HG03571 (cell line): ENCODE measurements around the gene MBTPS2.
"Not testable (repeated sequence)": the region's sequence is repeated elsewhere in the genome, so short reads cannot be mapped to it uniquely, and the experiment has no call there.

Source experiments
- ATAC-seq: cut with Tn5 transposase; IDR thresholded peaks from one replicate; pipeline ENCODE4 v1.9.1; 2021; ENCODE audit not compliant: unreplicated experiment

The MBTPS2 gene

GRCh38 chrX:21856504-21856903 lies 17.1 kb downstream of the MBTPS2 start:
- no peak for ATAC-seq

GRCh38 chrX:21863241-21863640 lies 23.8 kb downstream of the MBTPS2 start:
- no peak for ATAC-seq

- no peak for ATAC-seq
Measured at GRCh38 chrX:21865436-21865835, 26.0 kb downstream of the MBTPS2 start.

DNA sequence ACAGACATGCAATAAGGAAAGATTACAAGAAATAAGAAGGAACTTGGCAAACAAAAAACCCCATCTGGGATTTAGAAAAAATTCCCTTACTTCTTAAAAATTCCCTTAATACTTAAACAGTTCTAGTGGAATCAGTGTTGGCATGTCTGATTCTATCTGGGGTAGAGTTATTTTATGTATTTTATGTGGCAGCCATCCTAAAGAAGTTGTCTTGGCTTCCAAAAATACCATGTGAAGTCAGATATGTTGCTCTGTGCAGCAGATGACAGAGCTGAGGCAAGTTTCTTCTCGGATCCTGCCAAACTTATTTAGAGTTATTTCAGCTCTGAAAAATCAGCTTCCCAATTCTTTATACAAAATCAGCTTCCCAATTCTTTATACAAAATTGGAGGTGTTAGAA lies 31.1 kb downstream of the MBTPS2 start:
- ATAC-seq, result no peak

GRCh38 chrX:21873063-21873775 lies 33.8 kb downstream of the MBTPS2 start:
- no peak for ATAC-seq

- ATAC-seq, result not testable (repeated sequence)
Measured at GRCh38 chrX:21874182-21874581, 34.8 kb downstream of the MBTPS2 start.

DNA sequence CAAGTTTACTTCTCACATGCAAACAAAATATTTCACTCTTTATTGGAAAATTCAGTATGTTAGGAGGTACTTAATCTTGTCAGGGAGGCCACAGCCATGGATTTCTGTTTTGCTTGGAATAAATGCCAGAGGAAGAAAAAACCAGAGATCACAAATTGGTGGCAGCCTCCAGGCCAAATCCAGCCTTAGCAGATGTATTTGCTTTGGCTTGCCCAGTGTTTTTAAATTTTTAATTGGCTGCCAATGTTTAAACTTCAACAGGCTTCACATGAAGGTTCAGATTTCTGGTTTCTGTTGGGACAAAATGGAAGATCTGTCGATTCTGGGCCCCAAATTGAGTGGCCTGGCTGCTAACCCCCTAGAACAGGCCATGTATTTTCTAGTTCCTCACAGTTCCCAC lies 35.6 kb downstream of the MBTPS2 start:
- ATAC-seq, result no peak

DNA sequence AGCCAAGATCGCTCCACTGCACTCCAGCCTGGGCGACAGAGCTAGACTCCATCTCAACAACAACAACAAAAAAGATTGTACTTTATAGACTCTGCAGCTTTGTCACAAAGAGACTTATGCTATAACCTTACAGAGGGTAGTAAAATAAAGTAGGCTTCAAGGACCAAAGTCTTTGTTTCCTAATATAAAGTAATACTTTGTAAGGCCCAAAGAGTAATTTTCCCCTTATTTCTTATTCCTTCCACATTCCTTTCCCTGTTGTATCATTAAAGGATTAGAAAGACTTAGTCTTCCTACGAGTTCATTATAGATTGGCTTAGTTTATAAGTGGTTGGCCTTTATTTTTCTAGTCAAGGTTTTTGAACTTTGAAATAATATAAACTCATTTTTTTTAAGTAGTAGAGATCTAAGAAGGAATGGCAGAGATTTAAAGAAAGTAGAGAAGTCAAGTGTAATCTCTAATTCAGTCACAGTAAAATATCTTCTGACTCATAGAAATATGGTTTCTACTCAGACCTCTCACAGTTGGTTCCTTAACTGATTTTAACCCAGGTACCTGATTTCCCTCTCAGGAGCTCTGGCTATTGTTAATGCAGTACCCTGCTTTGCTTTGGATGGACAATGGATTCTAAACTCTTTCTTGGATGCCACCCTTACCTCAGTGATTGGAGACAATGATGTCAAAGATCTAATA lies 42.6 kb downstream of the MBTPS2 start:
- ATAC-seq, result no peak

DNA sequence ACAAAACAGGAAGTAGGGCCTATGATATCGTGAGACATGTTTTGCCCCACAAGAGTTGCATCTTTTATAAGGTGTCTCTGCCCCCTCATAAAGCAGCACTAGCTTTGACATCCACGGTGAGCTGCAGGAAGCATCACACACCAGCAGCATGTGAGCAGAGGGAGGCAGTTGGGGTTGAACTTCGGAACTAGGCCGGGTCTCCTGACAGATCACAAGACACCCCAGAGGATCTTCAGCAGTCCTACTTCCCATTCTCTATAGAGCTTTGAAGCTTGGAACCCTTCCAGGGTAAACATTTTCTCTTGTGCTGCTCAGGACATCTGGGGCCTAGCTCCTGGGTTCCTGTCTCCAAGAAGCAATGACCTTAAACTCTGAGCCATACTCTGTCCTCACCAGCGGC lies 43.8 kb downstream of the MBTPS2 start:
- no peak for ATAC-seq

GRCh38 chrX:21885568-21885967 lies 46.2 kb downstream of the MBTPS2 start:
- no peak for ATAC-seq

- no peak for ATAC-seq
Measured at GRCh38 chrX:21905313-21905712, 65.9 kb downstream of the MBTPS2 start.

DNA sequence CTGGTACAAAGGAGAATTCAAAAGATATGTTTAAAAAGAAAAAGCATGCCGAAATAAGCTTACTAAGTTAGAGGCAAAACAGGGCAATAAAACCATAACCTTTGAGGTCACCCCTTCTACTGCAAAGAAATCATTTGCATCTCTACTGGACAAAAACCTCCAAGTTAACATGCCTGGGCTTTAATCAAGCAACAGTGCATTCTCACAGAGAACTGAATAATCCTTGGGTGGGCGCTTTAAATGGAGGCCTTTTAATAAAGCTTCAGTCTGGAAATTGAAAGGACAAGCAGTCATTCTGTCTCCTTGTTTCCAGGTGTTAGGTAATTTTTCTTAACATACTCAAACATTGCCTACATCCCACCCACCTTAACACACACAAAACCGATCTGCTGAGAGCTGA lies 66.5 kb downstream of the MBTPS2 start:
- no peak for ATAC-seq

DNA sequence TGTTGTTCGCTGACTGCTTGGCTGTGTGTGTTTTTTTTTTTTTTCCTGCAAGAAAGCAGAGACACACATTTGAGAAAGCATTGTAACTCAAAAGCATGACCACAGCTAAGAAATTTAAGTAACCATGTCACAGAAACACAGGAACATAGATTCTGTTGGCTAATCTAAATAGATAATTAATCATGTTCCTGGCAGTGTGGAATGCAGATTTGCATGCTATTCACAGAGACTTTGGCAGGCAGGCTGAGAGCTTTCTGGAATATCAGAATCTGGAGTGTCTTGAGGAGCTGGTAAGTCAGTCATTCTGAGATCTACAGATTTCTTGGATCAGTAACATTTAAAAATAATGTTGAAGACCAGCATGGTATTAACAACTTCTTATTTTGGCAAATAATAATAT lies 67.8 kb downstream of the MBTPS2 start:
- ATAC-seq, result no peak

DNA sequence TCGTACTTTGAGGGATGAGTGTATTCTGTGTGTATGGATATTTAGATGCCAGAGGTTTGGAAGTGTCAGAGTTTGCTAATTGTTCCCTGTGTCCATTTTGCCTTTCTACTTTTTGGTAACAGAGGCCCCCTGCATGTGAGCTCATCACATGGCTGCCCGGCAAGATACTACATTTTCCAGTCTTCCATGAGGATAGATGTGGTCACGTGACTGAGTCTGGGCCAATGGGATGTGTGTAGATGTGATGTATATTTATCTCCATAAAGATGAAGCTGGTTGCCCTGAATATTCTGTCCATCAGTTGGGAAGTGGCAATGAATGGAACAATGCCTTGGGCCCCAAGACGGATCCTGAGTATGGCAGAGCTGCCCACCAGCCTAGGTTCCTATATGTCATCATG lies 72.1 kb downstream of the MBTPS2 start:
- no peak for ATAC-seq

DNA sequence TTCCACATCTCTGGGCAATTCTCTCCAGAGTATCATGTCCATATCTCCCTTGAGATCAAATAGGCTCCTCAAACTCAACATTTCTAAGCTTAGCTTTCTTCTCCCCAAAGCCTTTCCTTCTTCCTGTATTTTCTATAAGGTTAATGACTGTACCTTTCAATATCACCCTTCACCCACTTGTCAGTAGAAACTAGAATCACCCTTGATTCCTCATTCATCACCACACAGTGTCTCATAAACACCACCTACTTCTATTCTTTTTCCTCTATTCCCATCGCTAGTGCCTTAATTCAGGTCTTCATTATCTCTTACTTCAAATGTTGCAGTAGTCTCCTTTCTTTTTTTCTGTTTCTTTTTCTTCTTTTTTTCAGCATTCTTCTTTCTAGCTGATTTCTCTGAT lies 72.8 kb downstream of the MBTPS2 start:
- no peak for ATAC-seq

- ATAC-seq, result no peak
Measured at GRCh38 chrX:21912989-21913388, 73.6 kb downstream of the MBTPS2 start.

DNA sequence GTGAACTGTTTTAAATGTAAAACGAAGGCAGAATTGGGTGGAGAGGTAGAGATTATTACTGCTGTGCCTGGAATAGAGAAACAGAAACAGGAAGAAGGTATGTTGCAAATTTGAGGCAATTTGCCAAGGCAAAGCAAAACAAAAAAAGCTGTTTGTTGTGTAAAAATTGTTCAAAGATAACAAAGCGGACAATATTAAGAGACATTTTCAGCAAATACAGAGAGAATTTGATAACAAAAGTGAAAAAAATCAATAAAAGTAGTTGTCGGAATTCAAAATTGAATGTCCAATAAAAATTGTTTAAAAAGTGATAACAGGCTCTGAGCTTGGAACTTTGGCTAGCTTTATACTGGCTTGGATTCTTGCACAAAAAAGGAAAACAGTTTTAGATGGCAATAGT lies 86.7 kb downstream of the MBTPS2 start:
- no peak for ATAC-seq

GRCh38 chrX:21926527-21927278 lies 87.3 kb downstream of the MBTPS2 start:
- ATAC-seq, result no peak

GRCh38 chrX:21929209-21929608 lies 89.8 kb downstream of the MBTPS2 start:
- ATAC-seq, result no peak

DNA sequence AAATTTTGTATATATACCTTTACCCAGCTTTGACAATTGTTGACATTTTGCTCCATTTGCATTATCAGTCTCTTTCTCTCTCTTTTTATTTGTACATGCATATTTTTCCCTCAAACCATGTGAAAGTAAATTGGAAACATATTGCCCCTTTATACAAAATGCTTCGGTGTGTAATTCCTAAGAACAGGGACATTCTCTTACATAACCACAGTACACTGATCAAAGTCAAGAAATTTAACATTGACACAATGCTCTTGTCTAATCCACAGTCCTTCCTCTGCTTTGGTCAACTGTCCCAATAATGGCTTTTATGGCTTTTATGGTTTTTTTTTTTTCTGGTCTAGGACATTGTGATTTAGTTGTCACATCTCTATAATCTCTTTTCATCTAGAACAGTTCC lies 91.6 kb downstream of the MBTPS2 start:
- ATAC-seq, result no peak

DNA sequence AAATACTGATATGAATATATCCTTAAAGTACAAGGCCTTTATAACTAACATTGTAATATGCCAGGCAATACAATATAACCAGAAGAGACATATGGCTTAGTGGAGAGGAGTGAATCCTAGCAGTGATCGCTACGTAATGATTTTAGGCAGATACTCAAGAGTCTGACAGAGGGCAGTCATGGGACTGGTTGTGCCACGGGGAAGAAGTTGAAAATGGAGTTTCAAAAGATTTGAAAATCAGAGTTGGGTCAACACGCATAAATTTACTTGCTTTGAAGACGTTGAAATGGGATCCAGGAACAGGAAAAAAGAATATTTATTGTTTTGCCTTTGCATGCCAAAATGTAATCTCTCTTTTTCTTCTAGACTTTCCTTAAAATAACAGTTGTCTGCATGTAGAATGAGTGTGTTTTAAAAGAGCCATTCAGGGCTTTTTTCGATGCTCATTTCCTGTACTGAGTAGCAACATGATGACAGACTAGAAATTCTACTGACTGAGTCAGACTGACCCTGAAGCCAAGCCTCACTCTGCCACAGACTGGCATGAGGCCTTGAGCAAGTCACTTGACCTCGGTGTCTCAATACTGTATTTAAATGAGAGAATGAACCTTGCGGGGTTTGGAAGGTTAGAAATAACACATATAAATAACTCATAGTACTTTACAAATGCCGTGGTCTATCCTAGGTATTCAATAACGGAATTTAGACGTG lies 93.0 kb downstream of the MBTPS2 start:
- no peak for ATAC-seq
